ENCODE results near the gene DSG2.
A peak's percentile ranks its signal among the peaks of the same experiment; 100 is the strongest.

DSG2 gene

GRCh38 chr18:31497404-31497835 lies 557 bp upstream of the DSG2 start:
- no peak for DNase-seq (ENCODE audit: low read depth)
- TF ChIP-seq, protein P1, sequence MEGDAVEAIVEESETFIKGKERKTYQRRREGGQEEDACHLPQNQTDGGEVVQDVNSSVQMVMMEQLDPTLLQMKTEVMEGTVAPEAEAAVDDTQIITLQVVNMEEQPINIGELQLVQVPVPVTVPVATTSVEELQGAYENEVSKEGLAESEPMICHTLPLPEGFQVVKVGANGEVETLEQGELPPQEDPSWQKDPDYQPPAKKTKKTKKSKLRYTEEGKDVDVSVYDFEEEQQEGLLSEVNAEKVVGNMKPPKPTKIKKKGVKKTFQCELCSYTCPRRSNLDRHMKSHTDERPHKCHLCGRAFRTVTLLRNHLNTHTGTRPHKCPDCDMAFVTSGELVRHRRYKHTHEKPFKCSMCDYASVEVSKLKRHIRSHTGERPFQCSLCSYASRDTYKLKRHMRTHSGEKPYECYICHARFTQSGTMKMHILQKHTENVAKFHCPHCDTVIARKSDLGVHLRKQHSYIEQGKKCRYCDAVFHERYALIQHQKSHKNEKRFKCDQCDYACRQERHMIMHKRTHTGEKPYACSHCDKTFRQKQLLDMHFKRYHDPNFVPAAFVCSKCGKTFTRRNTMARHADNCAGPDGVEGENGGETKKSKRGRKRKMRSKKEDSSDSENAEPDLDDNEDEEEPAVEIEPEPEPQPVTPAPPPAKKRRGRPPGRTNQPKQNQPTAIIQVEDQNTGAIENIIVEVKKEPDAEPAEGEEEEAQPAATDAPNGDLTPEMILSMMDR (IDR thresholded peaks at IDR 0.05; ENCODE audit: low read depth, low read length), result no peak
- no peak for TF ChIP-seq POLR2A (IDR thresholded peaks at IDR 0.05; ENCODE audit: extremely low read depth, insufficient read length)
- TF ChIP-seq MYC (IDR thresholded peaks at IDR 0.05; ENCODE audit: low read depth, low read length), result no peak
- no peak for TF ChIP-seq MAX (IDR thresholded peaks at IDR 0.05; ENCODE audit: low read depth, low read length)
- no peak overlapping the region for H3K4me3 ChIP-seq (ENCODE audit: low read depth, low read length)

GRCh38 chr18:31498574-31499524 lies 872 bp downstream of the DSG2 start:
- DNase-seq (ENCODE audit: low read depth), result peak; percentile 20
- H3K4me3 ChIP-seq (ENCODE audit: low read depth, low read length), result peak overlapping the region; percentile 65
- no peak for TF ChIP-seq POLR2A (IDR thresholded peaks at IDR 0.05; ENCODE audit: extremely low read depth, insufficient read length)
- no peak for TF ChIP-seq MAX (IDR thresholded peaks at IDR 0.05; ENCODE audit: low read depth, low read length)

- H3K4me3 ChIP-seq (ENCODE audit: low read depth, low read length), result peak overlapping the region; percentile 41
- peak; percentile 66 for DNase-seq (ENCODE audit: low read depth)
- TF ChIP-seq POLR2A (IDR thresholded peaks at IDR 0.05; ENCODE audit: extremely low read depth, insufficient read length), result no peak
These were observed 2.2 kb downstream of the DSG2 start for GRCh38 chr18:31500051-31500688.

- no peak overlapping the region for H3K4me3 ChIP-seq (ENCODE audit: low read depth, low read length)
- no peak for DNase-seq (ENCODE audit: low read depth)
- TF ChIP-seq, protein P1 (IDR thresholded peaks at IDR 0.05; ENCODE audit: low read depth, low read length), result no peak
- no peak for TF ChIP-seq MYC (IDR thresholded peaks at IDR 0.05; ENCODE audit: low read depth, low read length)
- no peak for TF ChIP-seq MAX (IDR thresholded peaks at IDR 0.05; ENCODE audit: low read depth, low read length)
- no peak for TF ChIP-seq POLR2A (IDR thresholded peaks at IDR 0.05; ENCODE audit: extremely low read depth, insufficient read length)
These were observed 5.0 kb downstream of the DSG2 start for GRCh38 chr18:31503011-31503410.

- DNase-seq (ENCODE audit: low read depth), result no peak
- no peak overlapping the region for H3K4me3 ChIP-seq (ENCODE audit: low read depth, low read length)
- TF ChIP-seq MYC (IDR thresholded peaks at IDR 0.05; ENCODE audit: low read depth, low read length) (no peak), POLR2A (IDR thresholded peaks at IDR 0.05; ENCODE audit: extremely low read depth, insufficient read length) (no peak), MAX (IDR thresholded peaks at IDR 0.05; ENCODE audit: low read depth, low read length) (no peak)
- TF ChIP-seq, protein P1 (IDR thresholded peaks at IDR 0.05; ENCODE audit: low read depth, low read length), result no peak
These were observed 6.6 kb downstream of the DSG2 start for GRCh38 chr18:31504455-31505147.

DNA sequence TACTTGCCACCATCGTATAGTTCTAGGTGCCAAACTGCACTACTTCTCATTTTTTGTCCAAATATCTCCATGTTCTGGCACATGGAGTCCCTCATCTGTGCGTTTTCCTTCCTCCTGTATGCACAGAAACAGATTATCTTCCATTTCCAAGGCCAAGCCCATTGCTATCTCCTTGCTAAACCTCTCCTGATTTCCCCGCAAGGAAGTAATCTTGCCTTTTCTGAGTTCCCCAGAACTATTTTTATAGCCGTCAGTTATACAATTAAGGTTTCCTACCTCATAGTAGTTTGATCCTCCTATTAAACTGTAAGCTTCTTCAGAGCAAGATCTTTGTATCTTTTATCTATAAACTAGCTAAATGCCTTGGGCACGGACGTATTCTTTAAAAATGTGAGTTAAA lies 7.2 kb downstream of the DSG2 start:
- DNase-seq (ENCODE audit: low read depth), result no peak
- no peak overlapping the region for H3K4me3 ChIP-seq (ENCODE audit: low read depth, low read length)
- TF ChIP-seq MYC (IDR thresholded peaks at IDR 0.05; ENCODE audit: low read depth, low read length), result no peak
- no peak for TF ChIP-seq POLR2A (IDR thresholded peaks at IDR 0.05; ENCODE audit: extremely low read depth, insufficient read length)
- TF ChIP-seq MAX (IDR thresholded peaks at IDR 0.05; ENCODE audit: low read depth, low read length), result no peak
- TF ChIP-seq, protein P1 (IDR thresholded peaks at IDR 0.05; ENCODE audit: low read depth, low read length), result no peak

Data from NB4 (cell line).